Parietal lobe (tissue), 2 donors: ENCODE data around the gene ARHGEF9. TPM values are rescaled to one million over a fixed set of nuclear protein-coding genes. Genes with fewer than 3 reads are reported as not detected.
A peak's percentile ranks its signal among the peaks of the same experiment; 100 is the strongest.

ENCODE experiments used
- small RNA-seq: library from RNA; depleted of rRNA; stranded (forward); fragments of <200 nt; gene quantifications from one replicate; pipeline ENCODE3, GENCODE V24; 2014; ENCODE audit warnings: low replicate concordance
- total RNA-seq: library from RNA; depleted of rRNA; stranded (reverse); fragments of >200 nt; gene quantifications from one replicate; pipeline ENCODE4 v1.2.3, GENCODE V29; 2014

The ARHGEF9 gene
- 91.4 TPM for total RNA-seq

DNA sequence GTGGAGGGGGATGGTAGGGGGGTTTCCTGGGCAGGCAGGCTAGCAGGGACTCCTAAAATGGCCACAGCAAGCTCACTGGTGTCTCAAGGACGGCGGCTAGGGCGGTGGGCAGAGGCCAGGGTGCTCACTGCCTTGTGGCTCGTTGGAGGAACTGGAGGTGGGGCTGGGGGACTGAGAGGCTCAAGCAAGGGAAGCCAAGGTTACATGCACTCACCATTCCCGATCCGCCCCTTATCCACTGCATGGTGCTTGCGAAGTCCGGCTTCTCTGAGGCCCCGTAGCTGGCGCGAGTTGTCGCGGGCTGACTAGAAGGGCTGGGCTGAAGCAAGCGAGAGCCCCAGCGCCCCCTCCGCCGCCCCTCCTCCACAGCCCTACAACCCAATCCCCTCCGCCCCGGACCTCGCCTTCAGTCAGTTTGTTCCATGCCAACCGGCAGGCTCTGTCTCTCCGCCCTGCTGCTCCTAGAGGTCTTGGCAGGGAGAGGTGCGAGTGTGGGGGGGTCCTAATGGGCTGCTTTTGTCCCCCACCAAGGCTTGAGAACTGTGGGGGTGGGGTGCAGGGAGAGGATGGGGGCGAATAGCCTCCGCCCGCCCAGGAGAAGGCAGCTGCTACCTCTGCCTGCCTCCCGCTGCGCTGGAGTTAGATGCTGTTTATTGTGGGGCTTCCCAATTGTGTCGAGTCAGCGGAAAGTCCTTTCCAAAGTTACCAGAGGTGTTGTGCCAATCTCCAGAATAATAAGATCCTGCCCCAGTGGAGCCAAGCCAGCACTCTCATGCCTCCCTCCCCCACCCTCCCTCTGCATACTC lies at the start of gene ARHGEF9:
ARHGEF9 (minus strand) TSS at position 313 of the 806 bp plus-strand sequence; CDS start at position 244, 69 bp downstream.

Small RNA genes within 50 kb of the gene (small RNA-seq; reads per million reads assigned to genes)
- gene MIR1468: 17.0 reads per million, percentile 92 among the genes with 10 or more reads in this experiment
